ENCODE data around the gene CYP26C1. TPM values are rescaled to one million over a fixed set of nuclear protein-coding genes. Genes with fewer than 3 reads are reported as not detected.

The CYP26C1 gene
- total and polyA plus RNA-seq, 2 of the 13 experiments (the other 11 are each of a cell fraction or from before 2014, with no cell fraction given), result 0.02 TPM; not detected in 1

DNA sequence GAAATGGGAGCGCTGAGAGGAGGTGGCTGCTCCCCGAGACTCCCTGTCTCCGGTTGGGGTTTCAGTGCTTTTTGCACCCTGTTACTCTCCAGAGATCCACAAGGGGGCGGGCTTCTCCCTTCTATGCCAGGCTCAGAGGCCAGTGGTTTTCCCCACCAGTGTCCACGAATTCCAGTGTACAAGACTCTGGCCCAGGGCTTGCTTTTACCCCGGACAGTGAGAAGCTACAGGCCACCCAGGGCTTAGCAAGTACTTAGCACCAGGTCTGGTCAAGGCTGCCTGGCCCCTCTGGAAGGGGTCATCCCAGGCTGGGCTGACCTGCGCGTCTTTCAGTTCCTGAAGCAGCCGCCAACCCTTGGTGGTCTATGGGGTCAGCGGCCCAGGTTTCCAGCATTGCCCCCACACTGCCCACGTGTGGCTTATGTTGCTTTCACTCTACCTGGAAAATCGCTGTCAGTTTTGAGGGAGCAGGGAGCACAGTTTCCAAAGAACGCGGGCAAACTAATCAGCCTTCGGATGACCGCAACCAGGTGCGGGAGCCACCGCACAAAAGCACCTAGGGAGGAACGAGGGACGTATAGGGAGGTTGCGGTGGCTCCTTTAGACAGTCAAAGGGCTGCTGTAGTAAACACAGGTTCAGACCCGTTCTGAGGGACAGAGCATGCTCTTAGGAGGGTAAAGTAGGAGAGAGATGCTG lies 19.9 kb downstream of the CYP26C1 start (continued):
- TF ChIP-seq ZNF292 (CRISPR knock-in tag; IDR thresholded peaks at IDR 0.05; ENCODE audit: borderline replicate concordance, low read depth) (no peak), SP5 (CRISPR knock-in tag; IDR thresholded peaks at IDR 0.05; ENCODE audit: borderline replicate concordance, low read depth) (no peak), BRD4 (CRISPR knock-in tag; IDR thresholded peaks at IDR 0.05) (no peak), RXRA (CRISPR knock-in tag; IDR thresholded peaks at IDR 0.05) (no peak), HOXA5 (CRISPR knock-in tag; IDR thresholded peaks at IDR 0.05) (peak; percentile 66; the same call in 1 of the 2 replicates), RBM39 (IDR thresholded peaks at IDR 0.05; ENCODE audit: low read depth, low read length, poor library complexity, severe bottlenecking) (no peak)
- TF ChIP-seq, protein P1, sequence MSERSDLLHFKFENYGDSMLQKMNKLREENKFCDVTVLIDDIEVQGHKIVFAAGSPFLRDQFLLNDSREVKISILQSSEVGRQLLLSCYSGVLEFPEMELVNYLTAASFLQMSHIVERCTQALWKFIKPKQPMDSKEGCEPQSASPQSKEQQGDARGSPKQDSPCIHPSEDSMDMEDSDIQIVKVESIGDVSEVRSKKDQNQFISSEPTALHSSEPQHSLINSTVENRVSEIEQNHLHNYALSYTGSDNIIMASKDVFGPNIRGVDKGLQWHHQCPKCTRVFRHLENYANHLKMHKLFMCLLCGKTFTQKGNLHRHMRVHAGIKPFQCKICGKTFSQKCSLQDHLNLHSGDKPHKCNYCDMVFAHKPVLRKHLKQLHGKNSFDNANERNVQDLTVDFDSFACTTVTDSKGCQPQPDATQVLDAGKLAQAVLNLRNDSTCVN (CRISPR knock-in tag; IDR thresholded peaks at IDR 0.05; ENCODE audit: borderline replicate concordance), result no peak
- TF ChIP-seq, protein P2, sequence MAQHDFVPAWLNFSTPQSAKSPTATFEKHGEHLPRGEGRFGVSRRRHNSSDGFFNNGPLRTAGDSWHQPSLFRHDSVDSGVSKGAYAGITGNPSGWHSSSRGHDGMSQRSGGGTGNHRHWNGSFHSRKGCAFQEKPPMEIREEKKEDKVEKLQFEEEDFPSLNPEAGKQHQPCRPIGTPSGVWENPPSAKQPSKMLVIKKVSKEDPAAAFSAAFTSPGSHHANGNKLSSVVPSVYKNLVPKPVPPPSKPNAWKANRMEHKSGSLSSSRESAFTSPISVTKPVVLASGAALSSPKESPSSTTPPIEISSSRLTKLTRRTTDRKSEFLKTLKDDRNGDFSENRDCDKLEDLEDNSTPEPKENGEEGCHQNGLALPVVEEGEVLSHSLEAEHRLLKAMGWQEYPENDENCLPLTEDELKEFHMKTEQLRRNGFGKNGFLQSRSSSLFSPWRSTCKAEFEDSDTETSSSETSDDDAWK (CRISPR knock-in tag; IDR thresholded peaks at IDR 0.05), result no peak
- TF ChIP-seq, protein P3, sequence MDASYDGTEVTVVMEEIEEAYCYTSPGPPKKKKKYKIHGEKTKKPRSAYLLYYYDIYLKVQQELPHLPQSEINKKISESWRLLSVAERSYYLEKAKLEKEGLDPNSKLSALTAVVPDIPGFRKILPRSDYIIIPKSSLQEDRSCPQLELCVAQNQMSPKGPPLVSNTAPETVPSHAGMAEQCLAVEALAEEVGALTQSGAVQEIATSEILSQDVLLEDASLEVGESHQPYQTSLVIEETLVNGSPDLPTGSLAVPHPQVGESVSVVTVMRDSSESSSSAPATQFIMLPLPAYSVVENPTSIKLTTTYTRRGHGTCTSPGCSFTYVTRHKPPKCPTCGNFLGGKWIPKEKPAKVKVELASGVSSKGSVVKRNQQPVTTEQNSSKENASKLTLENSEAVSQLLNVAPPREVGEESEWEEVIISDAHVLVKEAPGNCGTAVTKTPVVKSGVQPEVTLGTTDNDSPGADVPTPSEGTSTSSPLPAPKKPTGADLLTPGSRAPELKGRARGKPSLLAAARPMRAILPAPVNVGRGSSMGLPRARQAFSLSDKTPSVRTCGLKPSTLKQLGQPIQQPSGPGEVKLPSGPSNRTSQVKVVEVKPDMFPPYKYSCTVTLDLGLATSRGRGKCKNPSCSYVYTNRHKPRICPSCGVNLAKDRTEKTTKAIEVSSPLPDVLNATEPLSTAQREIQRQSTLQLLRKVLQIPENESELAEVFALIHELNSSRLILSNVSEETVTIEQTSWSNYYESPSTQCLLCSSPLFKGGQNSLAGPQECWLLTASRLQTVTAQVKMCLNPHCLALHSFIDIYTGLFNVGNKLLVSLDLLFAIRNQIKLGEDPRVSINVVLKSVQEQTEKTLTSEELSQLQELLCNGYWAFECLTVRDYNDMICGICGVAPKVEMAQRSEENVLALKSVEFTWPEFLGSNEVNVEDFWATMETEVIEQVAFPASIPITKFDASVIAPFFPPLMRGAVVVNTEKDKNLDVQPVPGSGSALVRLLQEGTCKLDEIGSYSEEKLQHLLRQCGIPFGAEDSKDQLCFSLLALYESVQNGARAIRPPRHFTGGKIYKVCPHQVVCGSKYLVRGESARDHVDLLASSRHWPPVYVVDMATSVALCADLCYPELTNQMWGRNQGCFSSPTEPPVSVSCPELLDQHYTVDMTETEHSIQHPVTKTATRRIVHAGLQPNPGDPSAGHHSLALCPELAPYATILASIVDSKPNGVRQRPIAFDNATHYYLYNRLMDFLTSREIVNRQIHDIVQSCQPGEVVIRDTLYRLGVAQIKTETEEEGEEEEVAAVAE (CRISPR knock-in tag; IDR thresholded peaks at IDR 0.05; ENCODE audit: borderline replicate concordance), result no peak
- TF ChIP-seq, protein P4, sequence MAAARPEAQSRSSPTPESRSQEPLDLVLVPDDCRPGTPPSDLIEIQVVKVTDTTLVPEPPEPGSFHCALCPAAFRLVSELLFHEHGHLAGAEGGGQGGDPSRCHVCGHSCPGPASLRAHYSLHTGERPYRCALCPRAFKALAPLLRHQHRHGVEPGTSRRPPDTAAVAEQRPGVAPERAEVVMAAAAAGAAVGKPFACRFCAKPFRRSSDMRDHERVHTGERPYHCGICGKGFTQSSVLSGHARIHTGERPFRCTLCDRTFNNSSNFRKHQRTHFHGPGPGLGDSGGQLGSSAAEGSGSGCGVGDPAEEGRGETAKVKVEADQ (CRISPR knock-in tag; IDR thresholded peaks at IDR 0.05; ENCODE audit: borderline replicate concordance), result no peak
- TF ChIP-seq, protein P5, sequence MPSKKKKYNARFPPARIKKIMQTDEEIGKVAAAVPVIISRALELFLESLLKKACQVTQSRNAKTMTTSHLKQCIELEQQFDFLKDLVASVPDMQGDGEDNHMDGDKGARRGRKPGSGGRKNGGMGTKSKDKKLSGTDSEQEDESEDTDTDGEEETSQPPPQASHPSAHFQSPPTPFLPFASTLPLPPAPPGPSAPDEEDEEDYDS (CRISPR knock-in tag; IDR thresholded peaks at IDR 0.05), result no peak
